ENCODE results near the gene EBP.

Gene EBP

GRCh38 chrX:48496660-48497059, 24.9 kb upstream of the EBP start:
- Histone ChIP-seq H3K4me1 (ENCODE audit: insufficient read depth, low read length) (no peaks in the 10 kb centered on the region), H3K36me3 (ENCODE audit: insufficient read depth, low read depth, low read length) (no peaks in the 10 kb centered on the region), H3K27me3 (ENCODE audit: insufficient read depth, low read length) (no peaks in the 10 kb centered on the region), H3K9me3 (ENCODE audit: insufficient read depth, low read depth, low read length) (no peaks in the 10 kb centered on the region), H3K4me3 (ENCODE audit: low read length) (no peak overlapping the region), H3K9ac (ENCODE audit: low read depth, low read length) (no peak overlapping the region), H3K27ac (ENCODE audit: low read length) (no peak overlapping the region)

GRCh38 chrX:48497871-48498270, 23.7 kb upstream of the EBP start:
- Histone ChIP-seq H3K4me1 (ENCODE audit: insufficient read depth, low read length) (no peaks in the 10 kb centered on the region), H3K27me3 (ENCODE audit: insufficient read depth, low read length) (no peaks in the 10 kb centered on the region), H3K27ac (ENCODE audit: low read length) (no peak overlapping the region), H3K4me3 (ENCODE audit: low read length) (no peak overlapping the region), H3K36me3 (ENCODE audit: insufficient read depth, low read depth, low read length) (no peaks in the 10 kb centered on the region), H3K9ac (ENCODE audit: low read depth, low read length) (no peak overlapping the region), H3K9me3 (ENCODE audit: insufficient read depth, low read depth, low read length) (no peaks in the 10 kb centered on the region)

GRCh38 chrX:48498374-48498809, 23.2 kb upstream of the EBP start:
- Histone ChIP-seq H3K4me3 (ENCODE audit: low read length) (no peak overlapping the region), H3K4me1 (ENCODE audit: insufficient read depth, low read length) (no peaks in the 10 kb centered on the region), H3K9ac (ENCODE audit: low read depth, low read length) (no peak overlapping the region), H3K27ac (ENCODE audit: low read length) (no peak overlapping the region), H3K27me3 (ENCODE audit: insufficient read depth, low read length) (no peaks in the 10 kb centered on the region), H3K36me3 (ENCODE audit: insufficient read depth, low read depth, low read length) (no peaks in the 10 kb centered on the region), H3K9me3 (ENCODE audit: insufficient read depth, low read depth, low read length) (no peaks in the 10 kb centered on the region)

- H3K27ac ChIP-seq (ENCODE audit: low read length): no peak overlapping the region
- no peaks in the 10 kb centered on the region for H3K27me3 ChIP-seq (ENCODE audit: insufficient read depth, low read length)
- H3K9ac ChIP-seq (ENCODE audit: low read depth, low read length): no peak overlapping the region
- no peaks in the 10 kb centered on the region for H3K4me1 ChIP-seq (ENCODE audit: insufficient read depth, low read length)
- H3K4me3 ChIP-seq (ENCODE audit: low read length): no peak overlapping the region
- no peaks in the 10 kb centered on the region for H3K36me3 ChIP-seq (ENCODE audit: insufficient read depth, low read depth, low read length)
- no peaks in the 10 kb centered on the region for H3K9me3 ChIP-seq (ENCODE audit: insufficient read depth, low read depth, low read length)
Measured at GRCh38 chrX:48504261-48504660, 17.3 kb upstream of the EBP start.

GRCh38 chrX:48505481-48505880, 16.1 kb upstream of the EBP start:
- H3K9me3 ChIP-seq (ENCODE audit: insufficient read depth, low read depth, low read length): no peaks in the 10 kb centered on the region
- no peak overlapping the region for H3K27ac ChIP-seq (ENCODE audit: low read length)
- H3K9ac ChIP-seq (ENCODE audit: low read depth, low read length): no peak overlapping the region
- no peaks in the 10 kb centered on the region for H3K36me3 ChIP-seq (ENCODE audit: insufficient read depth, low read depth, low read length)
- H3K4me3 ChIP-seq (ENCODE audit: low read length): no peak overlapping the region
- H3K4me1 ChIP-seq (ENCODE audit: insufficient read depth, low read length): no peaks in the 10 kb centered on the region
- H3K27me3 ChIP-seq (ENCODE audit: insufficient read depth, low read length): no peaks in the 10 kb centered on the region

- no peaks in the 10 kb centered on the region for H3K27me3 ChIP-seq (ENCODE audit: insufficient read depth, low read length)
- H3K27ac ChIP-seq (ENCODE audit: low read length): no peak overlapping the region
- no peaks in the 10 kb centered on the region for H3K9me3 ChIP-seq (ENCODE audit: insufficient read depth, low read depth, low read length)
- H3K4me3 ChIP-seq (ENCODE audit: low read length): no peak overlapping the region
- no peaks in the 10 kb centered on the region for H3K4me1 ChIP-seq (ENCODE audit: insufficient read depth, low read length)
- H3K9ac ChIP-seq (ENCODE audit: low read depth, low read length): no peak overlapping the region
- no peaks in the 10 kb centered on the region for H3K36me3 ChIP-seq (ENCODE audit: insufficient read depth, low read depth, low read length)
Measured at GRCh38 chrX:48507246-48507645, 14.4 kb upstream of the EBP start.

GRCh38 chrX:48508400-48509244, 13.0 kb upstream of the EBP start, which contains the start of gene PORCN:
Gene PORCN (plus strand): TSS chrX:48508992. CDS start chrX:48509821, 829 bp downstream.
- H3K9me3 ChIP-seq (ENCODE audit: insufficient read depth, low read depth, low read length): no peaks in the 10 kb centered on the region
- H3K4me3 ChIP-seq (ENCODE audit: low read length): peak within 1 kb of the TSS; percentile 89
- no peaks in the 10 kb centered on the region for H3K4me1 ChIP-seq (ENCODE audit: insufficient read depth, low read length)
- no peaks in the 10 kb centered on the region for H3K36me3 ChIP-seq (ENCODE audit: insufficient read depth, low read depth, low read length)
- no peak within 1 kb of the TSS for H3K27ac ChIP-seq (ENCODE audit: low read length)
- peak within 1 kb of the TSS; percentile 82 for H3K9ac ChIP-seq (ENCODE audit: low read depth, low read length)
- no peaks in the 10 kb centered on the region for H3K27me3 ChIP-seq (ENCODE audit: insufficient read depth, low read length)

GRCh38 chrX:48509245-48509590, 12.4 kb upstream of the EBP start:
- Histone ChIP-seq H3K27ac (ENCODE audit: low read length) (no peak overlapping the region), H3K27me3 (ENCODE audit: insufficient read depth, low read length) (no peaks in the 10 kb centered on the region), H3K9ac (ENCODE audit: low read depth, low read length) (peak overlapping the region; percentile 82), H3K4me1 (ENCODE audit: insufficient read depth, low read length) (no peaks in the 10 kb centered on the region), H3K4me3 (ENCODE audit: low read length) (peak overlapping the region; percentile 89), H3K36me3 (ENCODE audit: insufficient read depth, low read depth, low read length) (no peaks in the 10 kb centered on the region), H3K9me3 (ENCODE audit: insufficient read depth, low read depth, low read length) (no peaks in the 10 kb centered on the region)

GRCh38 chrX:48509619-48510018, 12.0 kb upstream of the EBP start:
- H3K27me3 ChIP-seq (ENCODE audit: insufficient read depth, low read length): no peaks in the 10 kb centered on the region
- H3K4me1 ChIP-seq (ENCODE audit: insufficient read depth, low read length): no peaks in the 10 kb centered on the region
- H3K9me3 ChIP-seq (ENCODE audit: insufficient read depth, low read depth, low read length): no peaks in the 10 kb centered on the region
- peak overlapping the region; percentile 82; the same call in 1 of the 2 replicates for H3K9ac ChIP-seq (ENCODE audit: low read depth, low read length)
- H3K27ac ChIP-seq (ENCODE audit: low read length): no peak overlapping the region
- no peaks in the 10 kb centered on the region for H3K36me3 ChIP-seq (ENCODE audit: insufficient read depth, low read depth, low read length)
- H3K4me3 ChIP-seq (ENCODE audit: low read length): peak overlapping the region; percentile 89

GRCh38 chrX:48511560-48511959, 10.0 kb upstream of the EBP start:
- no peaks in the 10 kb centered on the region for H3K9me3 ChIP-seq (ENCODE audit: insufficient read depth, low read depth, low read length)
- H3K27ac ChIP-seq (ENCODE audit: low read length): no peak overlapping the region
- no peaks in the 10 kb centered on the region for H3K27me3 ChIP-seq (ENCODE audit: insufficient read depth, low read length)
- H3K36me3 ChIP-seq (ENCODE audit: insufficient read depth, low read depth, low read length): no peaks in the 10 kb centered on the region
- H3K4me1 ChIP-seq (ENCODE audit: insufficient read depth, low read length): no peaks in the 10 kb centered on the region
- H3K9ac ChIP-seq (ENCODE audit: low read depth, low read length): no peak overlapping the region
- no peak overlapping the region for H3K4me3 ChIP-seq (ENCODE audit: low read length)

- Histone ChIP-seq H3K4me3 (ENCODE audit: low read length) (no peak overlapping the region), H3K9me3 (ENCODE audit: insufficient read depth, low read depth, low read length) (no peaks in the 10 kb centered on the region), H3K36me3 (ENCODE audit: insufficient read depth, low read depth, low read length) (no peaks in the 10 kb centered on the region), H3K27ac (ENCODE audit: low read length) (no peak overlapping the region), H3K27me3 (ENCODE audit: insufficient read depth, low read length) (no peaks in the 10 kb centered on the region), H3K9ac (ENCODE audit: low read depth, low read length) (no peak overlapping the region), H3K4me1 (ENCODE audit: insufficient read depth, low read length) (no peaks in the 10 kb centered on the region)
Measured at GRCh38 chrX:48512371-48512935, 9.2 kb upstream of the EBP start.

GRCh38 chrX:48513670-48514069, 7.9 kb upstream of the EBP start:
- H3K4me1 ChIP-seq (ENCODE audit: insufficient read depth, low read length): no peaks in the 10 kb centered on the region
- H3K4me3 ChIP-seq (ENCODE audit: low read length): no peak overlapping the region
- H3K36me3 ChIP-seq (ENCODE audit: insufficient read depth, low read depth, low read length): no peaks in the 10 kb centered on the region
- no peaks in the 10 kb centered on the region for H3K9me3 ChIP-seq (ENCODE audit: insufficient read depth, low read depth, low read length)
- no peaks in the 10 kb centered on the region for H3K27me3 ChIP-seq (ENCODE audit: insufficient read depth, low read length)
- no peak overlapping the region for H3K27ac ChIP-seq (ENCODE audit: low read length)
- no peak overlapping the region for H3K9ac ChIP-seq (ENCODE audit: low read depth, low read length)

Measured in iPS-20b (cell line).